ENCODE measurements around the gene NXN.
"Not testable (repeated sequence)": the region's sequence is repeated elsewhere in the genome, so short reads cannot be mapped to it uniquely, and the experiment has no call there.

NXN gene

GRCh38 chr17:789160-789840 lies 190.3 kb downstream of the NXN start:
- no peak for TF ChIP-seq EZH2phosphoT487 (IDR thresholded peaks at IDR 0.05; ENCODE audit: borderline replicate concordance, low read length)
- no peak for TF ChIP-seq CTCF (IDR thresholded peaks at IDR 0.05; ENCODE audit: low read depth, low read length, poor library complexity, severe bottlenecking)
- no peaks in the 10 kb centered on the region for H3K9me3 ChIP-seq (ENCODE audit: control insufficient read depth, insufficient read depth, low read length)
- no peak overlapping the region for H3K4me3 ChIP-seq (ENCODE audit: low read length)
- no peaks in the 10 kb centered on the region; the same call in 1 of the 2 replicates for H3F3A ChIP-seq (ENCODE audit: control insufficient read depth, insufficient read depth)
- H3K79me2 ChIP-seq (ENCODE audit: control insufficient read depth, low read length): peaks cover 43% of the 10 kb centered on the region
- H3K27me3 ChIP-seq (ENCODE audit: control insufficient read depth, low read length): no peaks in the 10 kb centered on the region
- H3K9me2 ChIP-seq (replicated peaks; ENCODE audit: control insufficient read depth, low read length): no peaks in the 10 kb centered on the region
- no peak overlapping the region for H3K27ac ChIP-seq (ENCODE audit: low read depth, low read length)
- no peak overlapping the region for H3K4me2 ChIP-seq (ENCODE audit: low read length)
- peaks cover 74% of the 10 kb centered on the region for H3K36me3 ChIP-seq (ENCODE audit: control insufficient read depth, low read length)
- no peaks in the 10 kb centered on the region for H4K20me1 ChIP-seq (ENCODE audit: control insufficient read depth, insufficient read depth, low read depth, low read length)
- H3K4me1 ChIP-seq (ENCODE audit: control insufficient read depth, low read length): peaks cover 7% of the 10 kb centered on the region

GRCh38 chr17:788551-788950 lies 191.0 kb downstream of the NXN start:
- Histone ChIP-seq H3F3A (ENCODE audit: control insufficient read depth, insufficient read depth) (no peaks in the 10 kb centered on the region; the same call in 1 of the 2 replicates), H3K27me3 (ENCODE audit: control insufficient read depth, low read length) (no peaks in the 10 kb centered on the region), H3K4me3 (ENCODE audit: low read length) (no peak overlapping the region), H3K4me2 (ENCODE audit: low read length) (no peak overlapping the region), H3K79me2 (ENCODE audit: control insufficient read depth, low read length) (peaks cover 51% of the 10 kb centered on the region), H3K36me3 (ENCODE audit: control insufficient read depth, low read length) (peaks cover 79% of the 10 kb centered on the region), H3K9me3 (ENCODE audit: control insufficient read depth, insufficient read depth, low read length) (no peaks in the 10 kb centered on the region), H3K9me2 (replicated peaks; ENCODE audit: control insufficient read depth, low read length) (no peaks in the 10 kb centered on the region), H4K20me1 (ENCODE audit: control insufficient read depth, insufficient read depth, low read depth, low read length) (0 out of 2 replicates have a peak, but pooled peaks cover 4% of the 10 kb centered on the region), H3K4me1 (ENCODE audit: control insufficient read depth, low read length) (peaks cover 15% of the 10 kb centered on the region), H3K27ac (ENCODE audit: low read depth, low read length) (no peak overlapping the region)
- no peak for TF ChIP-seq EZH2phosphoT487 (IDR thresholded peaks at IDR 0.05; ENCODE audit: borderline replicate concordance, low read length)

GRCh38 chr17:787641-788221 lies 191.8 kb downstream of the NXN start:
- Histone ChIP-seq H3K9me3 (ENCODE audit: control insufficient read depth, insufficient read depth, low read length) (no peaks in the 10 kb centered on the region), H3K27me3 (ENCODE audit: control insufficient read depth, low read length) (no peaks in the 10 kb centered on the region), H4K20me1 (ENCODE audit: control insufficient read depth, insufficient read depth, low read depth, low read length) (0 out of 2 replicates have a peak, but pooled peaks cover 4% of the 10 kb centered on the region), H3K36me3 (ENCODE audit: control insufficient read depth, low read length) (peaks cover 76% of the 10 kb centered on the region), H3K79me2 (ENCODE audit: control insufficient read depth, low read length) (peaks cover 59% of the 10 kb centered on the region), H3K9me2 (replicated peaks; ENCODE audit: control insufficient read depth, low read length) (no peaks in the 10 kb centered on the region), H3K27ac (ENCODE audit: low read depth, low read length) (no peak overlapping the region), H3F3A (ENCODE audit: control insufficient read depth, insufficient read depth) (no peaks in the 10 kb centered on the region; the same call in 1 of the 2 replicates), H3K4me1 (ENCODE audit: control insufficient read depth, low read length) (peaks cover 21% of the 10 kb centered on the region), H3K4me3 (ENCODE audit: low read length) (no peak overlapping the region), H3K4me2 (ENCODE audit: low read length) (no peak overlapping the region)
- TF ChIP-seq EZH2phosphoT487 (IDR thresholded peaks at IDR 0.05; ENCODE audit: borderline replicate concordance, low read length): no peak
- TF ChIP-seq CTCF (IDR thresholded peaks at IDR 0.05; ENCODE audit: low read depth, low read length, poor library complexity, severe bottlenecking): no peak

GRCh38 chr17:785901-786300 lies 193.7 kb downstream of the NXN start:
- H3K9me2 ChIP-seq (replicated peaks; ENCODE audit: control insufficient read depth, low read length); H3K4me2 ChIP-seq (ENCODE audit: low read length); H3K9me3 ChIP-seq (ENCODE audit: control insufficient read depth, insufficient read depth, low read length); H3F3A ChIP-seq (ENCODE audit: control insufficient read depth, insufficient read depth); H3K27me3 ChIP-seq (ENCODE audit: control insufficient read depth, low read length); H3K27ac ChIP-seq (ENCODE audit: low read depth, low read length); H4K20me1 ChIP-seq (ENCODE audit: control insufficient read depth, insufficient read depth, low read depth, low read length); H3K4me3 ChIP-seq (ENCODE audit: low read length): not testable (repeated sequence)
- Histone ChIP-seq H3K4me1 (ENCODE audit: control insufficient read depth, low read length) (peaks cover 26% of the 10 kb centered on the region), H3K79me2 (ENCODE audit: control insufficient read depth, low read length) (peaks cover 77% of the 10 kb centered on the region), H3K36me3 (ENCODE audit: control insufficient read depth, low read length) (peaks cover 57% of the 10 kb centered on the region)
